Measurements from ENCODE around the gene HCAR2.
"Not testable (repeated sequence)": the region's sequence is repeated elsewhere in the genome, so short reads cannot be mapped to it uniquely, and the experiment has no call there.

Gene HCAR2

GRCh38 chr12:122725452-122726079, 22.4 kb upstream of the HCAR2 start:
- no peaks in the 10 kb centered on the region for H3K4me1 ChIP-seq (ENCODE audit: insufficient read depth, insufficient read length)
- H3K27me3 ChIP-seq (ENCODE audit: insufficient read depth, insufficient read length): no peaks in the 10 kb centered on the region
- no peak for DNase-seq (ENCODE audit: low read depth, low spot score)
- no peak overlapping the region for H3K4me3 ChIP-seq (ENCODE audit: insufficient read length, low read depth)
- H3K9ac ChIP-seq (ENCODE audit: insufficient read length, low read depth): no peak overlapping the region
- H3K36me3 ChIP-seq (ENCODE audit: insufficient read depth, insufficient read length, low read length): no peaks in the 10 kb centered on the region
- TF ChIP-seq SUZ12 (IDR thresholded peaks at IDR 0.05; ENCODE audit: extremely low read depth, insufficient read depth, insufficient read length): no peak
- no peak for TF ChIP-seq YY1 (IDR thresholded peaks at IDR 0.05; ENCODE audit: insufficient read depth, insufficient read length)
- no peak for TF ChIP-seq ZNF274 (IDR thresholded peaks at IDR 0.05; ENCODE audit: low read depth, low read length)
- H3K9me3 ChIP-seq (ENCODE audit: insufficient read depth, low read length): no peaks in the 10 kb centered on the region

GRCh38 chr12:122724641-122725243, 21.6 kb upstream of the HCAR2 start:
- no peak overlapping the region for H3K4me3 ChIP-seq (ENCODE audit: insufficient read length, low read depth)
- no peaks in the 10 kb centered on the region for H3K36me3 ChIP-seq (ENCODE audit: insufficient read depth, insufficient read length, low read length)
- no peaks in the 10 kb centered on the region for H3K9me3 ChIP-seq (ENCODE audit: insufficient read depth, low read length)
- TF ChIP-seq ZNF274 (IDR thresholded peaks at IDR 0.05; ENCODE audit: low read depth, low read length): no peak
- DNase-seq (ENCODE audit: low read depth, low spot score): no peak
- no peaks in the 10 kb centered on the region for H3K4me1 ChIP-seq (ENCODE audit: insufficient read depth, insufficient read length)
- no peak overlapping the region for H3K9ac ChIP-seq (ENCODE audit: insufficient read length, low read depth)
- H3K27me3 ChIP-seq (ENCODE audit: insufficient read depth, insufficient read length): no peaks in the 10 kb centered on the region

DNA sequence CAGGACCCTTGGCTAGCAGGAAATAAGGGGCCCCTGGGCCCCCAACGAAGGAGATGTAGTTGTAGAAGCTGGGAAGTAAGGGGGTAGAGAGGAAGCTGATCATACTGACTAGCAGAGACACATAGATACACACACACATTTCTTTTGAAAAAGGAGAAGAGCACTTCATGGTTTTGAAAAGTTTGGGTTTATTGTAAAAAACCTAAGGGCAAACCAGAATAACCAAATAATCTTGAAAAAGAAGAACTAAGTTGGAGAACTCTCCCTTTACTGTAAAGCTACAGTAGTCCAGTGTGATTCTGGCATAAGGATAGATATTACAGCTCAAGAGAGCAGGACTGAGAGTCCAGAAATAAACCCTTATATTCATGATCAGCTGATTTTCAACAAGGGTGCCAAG, 19.2 kb upstream of the HCAR2 start:
- H3K36me3 ChIP-seq (ENCODE audit: insufficient read depth, insufficient read length, low read length): no peaks in the 10 kb centered on the region
- H3K4me3 ChIP-seq (ENCODE audit: insufficient read length, low read depth): no peak overlapping the region
- no peaks in the 10 kb centered on the region for H3K27me3 ChIP-seq (ENCODE audit: insufficient read depth, insufficient read length)
- H3K9me3 ChIP-seq (ENCODE audit: insufficient read depth, low read length): no peaks in the 10 kb centered on the region
- no peaks in the 10 kb centered on the region for H3K4me1 ChIP-seq (ENCODE audit: insufficient read depth, insufficient read length)
- DNase-seq (ENCODE audit: low read depth, low spot score): no peak
- TF ChIP-seq ZNF274 (IDR thresholded peaks at IDR 0.05; ENCODE audit: low read depth, low read length) (no peak), SUZ12 (IDR thresholded peaks at IDR 0.05; ENCODE audit: extremely low read depth, insufficient read depth, insufficient read length) (no peak)
- H3K9ac ChIP-seq (ENCODE audit: insufficient read length, low read depth): no peak overlapping the region

- H3K4me1 ChIP-seq (ENCODE audit: insufficient read depth, insufficient read length): no peaks in the 10 kb centered on the region
- H3K9ac ChIP-seq (ENCODE audit: insufficient read length, low read depth): no peak overlapping the region
- H3K4me3 ChIP-seq (ENCODE audit: insufficient read length, low read depth): no peak overlapping the region
- no peaks in the 10 kb centered on the region for H3K36me3 ChIP-seq (ENCODE audit: insufficient read depth, insufficient read length, low read length)
- no peak for DNase-seq (ENCODE audit: low read depth, low spot score)
- H3K27me3 ChIP-seq (ENCODE audit: insufficient read depth, insufficient read length): no peaks in the 10 kb centered on the region
- H3K9me3 ChIP-seq (ENCODE audit: insufficient read depth, low read length): no peaks in the 10 kb centered on the region
- TF ChIP-seq YY1 (IDR thresholded peaks at IDR 0.05; ENCODE audit: insufficient read depth, insufficient read length) (no peak), SUZ12 (IDR thresholded peaks at IDR 0.05; ENCODE audit: extremely low read depth, insufficient read depth, insufficient read length) (no peak), ZNF274 (IDR thresholded peaks at IDR 0.05; ENCODE audit: low read depth, low read length) (no peak)
These were observed 17.9 kb upstream of the HCAR2 start for GRCh38 chr12:122721057-122721545.

GRCh38 chr12:122716658-122717057, 13.5 kb upstream of the HCAR2 start, which contains the start of gene HCAR3:
Gene HCAR3 (minus strand): TSS chr12:122716811. CDS start chr12:122716737, 74 bp downstream.
- H3K27me3 ChIP-seq (ENCODE audit: insufficient read depth, insufficient read length); H3K9ac ChIP-seq (ENCODE audit: insufficient read length, low read depth); H3K36me3 ChIP-seq (ENCODE audit: insufficient read depth, insufficient read length, low read length); H3K9me3 ChIP-seq (ENCODE audit: insufficient read depth, low read length); DNase-seq (ENCODE audit: low read depth, low spot score); H3K4me1 ChIP-seq (ENCODE audit: insufficient read depth, insufficient read length); H3K4me3 ChIP-seq (ENCODE audit: insufficient read length, low read depth): not testable (repeated sequence)

DNA sequence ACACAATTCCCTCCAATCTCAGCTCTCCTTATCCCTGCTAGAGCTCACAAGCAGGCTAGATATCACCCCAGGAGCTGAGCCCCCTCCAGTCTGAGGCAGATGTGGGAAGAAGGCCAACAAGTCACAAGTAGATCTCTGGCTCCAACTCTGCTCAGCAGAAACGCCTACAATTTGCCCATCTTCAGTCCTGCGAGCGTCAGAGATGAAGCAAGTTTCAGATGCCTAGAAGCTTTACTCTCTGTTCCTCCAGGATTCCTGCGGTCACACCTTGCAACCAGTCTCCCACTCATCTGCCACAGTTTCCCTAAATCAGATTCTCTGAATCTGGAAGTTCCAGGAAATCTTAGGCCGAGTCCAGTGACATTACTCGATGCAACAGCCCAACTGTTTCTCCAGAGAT, 12.1 kb upstream of the HCAR2 start:
- H3K9me3 ChIP-seq (ENCODE audit: insufficient read depth, low read length); H3K9ac ChIP-seq (ENCODE audit: insufficient read length, low read depth); DNase-seq (ENCODE audit: low read depth, low spot score); H3K4me3 ChIP-seq (ENCODE audit: insufficient read length, low read depth); H3K27me3 ChIP-seq (ENCODE audit: insufficient read depth, insufficient read length); H3K4me1 ChIP-seq (ENCODE audit: insufficient read depth, insufficient read length); H3K36me3 ChIP-seq (ENCODE audit: insufficient read depth, insufficient read length, low read length): not testable (repeated sequence)

- H3K4me3 ChIP-seq (ENCODE audit: insufficient read length, low read depth); H3K36me3 ChIP-seq (ENCODE audit: insufficient read depth, insufficient read length, low read length); DNase-seq (ENCODE audit: low read depth, low spot score); H3K27me3 ChIP-seq (ENCODE audit: insufficient read depth, insufficient read length); H3K9ac ChIP-seq (ENCODE audit: insufficient read length, low read depth); H3K4me1 ChIP-seq (ENCODE audit: insufficient read depth, insufficient read length); H3K9me3 ChIP-seq (ENCODE audit: insufficient read depth, low read length): not testable (repeated sequence)
These were observed 10.5 kb upstream of the HCAR2 start for GRCh38 chr12:122713491-122714188.

- not testable (repeated sequence) for H3K36me3 ChIP-seq (ENCODE audit: insufficient read depth, insufficient read length, low read length); H3K4me3 ChIP-seq (ENCODE audit: insufficient read length, low read depth); H3K9ac ChIP-seq (ENCODE audit: insufficient read length, low read depth); DNase-seq (ENCODE audit: low read depth, low spot score); H3K9me3 ChIP-seq (ENCODE audit: insufficient read depth, low read length); H3K4me1 ChIP-seq (ENCODE audit: insufficient read depth, insufficient read length); H3K27me3 ChIP-seq (ENCODE audit: insufficient read depth, insufficient read length)
These were observed 8.1 kb upstream of the HCAR2 start for GRCh38 chr12:122711266-122711665.

DNA sequence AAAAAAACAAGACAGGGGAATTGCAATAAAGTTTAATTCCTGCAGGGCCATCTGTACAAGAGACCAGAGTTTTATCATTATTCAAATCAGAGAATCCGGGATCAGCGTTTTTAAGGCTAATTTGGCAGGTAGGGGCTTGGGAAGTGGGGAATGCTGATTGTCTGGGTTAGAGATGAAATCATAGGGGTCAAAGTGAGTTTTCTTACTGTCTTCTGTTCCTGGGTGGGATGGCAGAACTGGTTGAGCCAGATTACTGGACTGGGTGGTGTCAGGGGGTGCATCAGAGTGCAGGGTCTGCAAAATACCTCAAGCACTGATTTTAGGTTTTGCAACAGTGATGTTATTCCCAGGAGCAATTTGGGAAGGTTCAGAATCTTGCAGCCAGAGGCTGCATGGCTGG, 7.2 kb upstream of the HCAR2 start:
- DNase-seq (ENCODE audit: low read depth, low spot score); H3K9me3 ChIP-seq (ENCODE audit: insufficient read depth, low read length); H3K27me3 ChIP-seq (ENCODE audit: insufficient read depth, insufficient read length); H3K9ac ChIP-seq (ENCODE audit: insufficient read length, low read depth); H3K36me3 ChIP-seq (ENCODE audit: insufficient read depth, insufficient read length, low read length); H3K4me1 ChIP-seq (ENCODE audit: insufficient read depth, insufficient read length); H3K4me3 ChIP-seq (ENCODE audit: insufficient read length, low read depth): not testable (repeated sequence)

DNA sequence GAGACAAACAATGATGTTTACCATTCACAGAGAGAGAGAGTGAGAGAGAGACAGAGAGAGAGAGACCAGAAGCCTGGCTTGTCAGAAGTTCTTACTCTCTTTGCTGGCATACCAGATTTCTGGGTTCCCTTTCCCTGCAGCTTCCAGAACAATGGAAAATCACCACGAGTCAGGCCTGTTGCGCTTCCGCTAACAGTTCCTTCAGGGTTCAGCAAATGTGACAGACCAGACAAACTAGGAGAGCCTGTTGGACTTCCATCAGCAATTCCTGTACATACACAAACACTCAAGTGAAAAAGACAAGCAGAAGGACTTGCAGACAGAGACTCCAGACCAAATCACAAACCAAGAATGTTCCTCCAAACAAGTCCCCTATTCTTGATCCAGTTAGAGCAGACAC, 6.1 kb upstream of the HCAR2 start:
- H3K9ac ChIP-seq (ENCODE audit: insufficient read length, low read depth); H3K27me3 ChIP-seq (ENCODE audit: insufficient read depth, insufficient read length); H3K4me3 ChIP-seq (ENCODE audit: insufficient read length, low read depth); DNase-seq (ENCODE audit: low read depth, low spot score); H3K4me1 ChIP-seq (ENCODE audit: insufficient read depth, insufficient read length); H3K9me3 ChIP-seq (ENCODE audit: insufficient read depth, low read length); H3K36me3 ChIP-seq (ENCODE audit: insufficient read depth, insufficient read length, low read length): not testable (repeated sequence)

DNA sequence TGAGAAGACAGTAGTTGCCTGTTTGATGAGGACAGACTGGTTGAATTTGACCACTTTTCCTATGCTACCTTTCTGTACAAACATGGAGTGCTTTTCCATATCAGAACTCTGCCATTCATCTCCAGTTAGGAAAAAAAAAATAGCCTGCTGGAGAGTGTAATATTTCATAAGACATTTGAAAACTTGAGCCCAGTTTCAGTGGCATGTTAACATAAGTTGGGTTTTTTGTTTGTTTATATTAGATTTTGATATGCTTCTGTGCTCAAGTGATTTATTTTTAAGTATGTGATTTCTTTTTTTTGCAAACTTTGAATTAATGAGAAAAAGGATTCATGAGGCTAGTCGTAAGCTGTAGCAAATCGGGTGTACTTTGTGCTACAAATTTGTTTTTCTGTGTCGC, 684 bp upstream of the HCAR2 start:
- not testable (repeated sequence) for H3K9me3 ChIP-seq (ENCODE audit: insufficient read depth, low read length); DNase-seq (ENCODE audit: low read depth, low spot score); H3K27me3 ChIP-seq (ENCODE audit: insufficient read depth, insufficient read length); H3K4me3 ChIP-seq (ENCODE audit: insufficient read length, low read depth); H3K9ac ChIP-seq (ENCODE audit: insufficient read length, low read depth); H3K4me1 ChIP-seq (ENCODE audit: insufficient read depth, insufficient read length); H3K36me3 ChIP-seq (ENCODE audit: insufficient read depth, insufficient read length, low read length)

Data from NT2/D1 (cell line).